ENCODE results near the gene LRRC36.

Gene LRRC36

DNA sequence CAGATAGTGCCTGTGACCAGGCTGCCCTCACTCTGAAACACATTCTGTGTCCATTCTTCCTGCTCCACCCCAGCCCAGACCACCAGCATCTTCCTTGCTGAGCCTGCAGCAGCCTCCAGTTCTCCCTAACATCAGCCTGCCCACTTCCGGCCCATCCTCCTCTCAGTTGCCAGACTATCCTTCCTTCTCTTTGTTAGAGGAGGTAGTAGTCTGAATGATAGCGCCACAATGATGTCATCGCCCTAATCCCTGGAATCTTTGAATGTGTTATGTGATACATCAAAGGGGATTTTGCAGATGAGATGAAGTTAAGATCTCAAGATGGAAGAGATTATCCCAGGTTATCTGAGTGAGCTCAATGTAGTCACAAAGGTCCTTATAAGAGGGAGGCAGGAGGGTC is 92.9 kb downstream of the LRRC36 start:
- no peak overlapping the region for H3K4me3 ChIP-seq (ENCODE audit: low read depth, low read length)
- TF ChIP-seq, protein P1, sequence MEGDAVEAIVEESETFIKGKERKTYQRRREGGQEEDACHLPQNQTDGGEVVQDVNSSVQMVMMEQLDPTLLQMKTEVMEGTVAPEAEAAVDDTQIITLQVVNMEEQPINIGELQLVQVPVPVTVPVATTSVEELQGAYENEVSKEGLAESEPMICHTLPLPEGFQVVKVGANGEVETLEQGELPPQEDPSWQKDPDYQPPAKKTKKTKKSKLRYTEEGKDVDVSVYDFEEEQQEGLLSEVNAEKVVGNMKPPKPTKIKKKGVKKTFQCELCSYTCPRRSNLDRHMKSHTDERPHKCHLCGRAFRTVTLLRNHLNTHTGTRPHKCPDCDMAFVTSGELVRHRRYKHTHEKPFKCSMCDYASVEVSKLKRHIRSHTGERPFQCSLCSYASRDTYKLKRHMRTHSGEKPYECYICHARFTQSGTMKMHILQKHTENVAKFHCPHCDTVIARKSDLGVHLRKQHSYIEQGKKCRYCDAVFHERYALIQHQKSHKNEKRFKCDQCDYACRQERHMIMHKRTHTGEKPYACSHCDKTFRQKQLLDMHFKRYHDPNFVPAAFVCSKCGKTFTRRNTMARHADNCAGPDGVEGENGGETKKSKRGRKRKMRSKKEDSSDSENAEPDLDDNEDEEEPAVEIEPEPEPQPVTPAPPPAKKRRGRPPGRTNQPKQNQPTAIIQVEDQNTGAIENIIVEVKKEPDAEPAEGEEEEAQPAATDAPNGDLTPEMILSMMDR (IDR thresholded peaks at IDR 0.05; ENCODE audit: low read depth, low read length, missing control alignments), result no peak
- DNase-seq (ENCODE audit: low read depth), result no peak

DNA sequence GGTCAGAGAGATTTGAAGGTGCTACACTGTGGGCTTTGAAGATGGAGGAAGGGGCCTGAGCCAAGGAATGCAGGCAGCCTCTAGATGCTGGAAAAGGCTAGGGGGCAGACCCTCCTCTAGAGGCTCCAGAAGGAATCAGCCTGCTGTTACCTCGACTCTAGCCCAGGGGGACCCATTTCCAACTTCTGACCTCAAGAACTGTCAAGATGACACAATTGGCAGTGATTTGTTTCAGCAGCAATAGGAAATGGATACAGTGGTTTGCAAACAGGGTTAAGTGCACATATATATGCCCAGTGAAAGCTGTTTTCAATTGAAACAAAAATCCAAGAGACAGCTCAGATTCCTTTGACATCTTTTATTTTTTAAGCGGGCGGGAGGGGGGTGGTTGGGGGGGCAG is 93.3 kb downstream of the LRRC36 start:
- TF ChIP-seq, protein P1 (IDR thresholded peaks at IDR 0.05; ENCODE audit: low read depth, low read length, missing control alignments), result no peak
- DNase-seq (ENCODE audit: low read depth), result no peak
- no peak overlapping the region for H3K4me3 ChIP-seq (ENCODE audit: low read depth, low read length)

DNA sequence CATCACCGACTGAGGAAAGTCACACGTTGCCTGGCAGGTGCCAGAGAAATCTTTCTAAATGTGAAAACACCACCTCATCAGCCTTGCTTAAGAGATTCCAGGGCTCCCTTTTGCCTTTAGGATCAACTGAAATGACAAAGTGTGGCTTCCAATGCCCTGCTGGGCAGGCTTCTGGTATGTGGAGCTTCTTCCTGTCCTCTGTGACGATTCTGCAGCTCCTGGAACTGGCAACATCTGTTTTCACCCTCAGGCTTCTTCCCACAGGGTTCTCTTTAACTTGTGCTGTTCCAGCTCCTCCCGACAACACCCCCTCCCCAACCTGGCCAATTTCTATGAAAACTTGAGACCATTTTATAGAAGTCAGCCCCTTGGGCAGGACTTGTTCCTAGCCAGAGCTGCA is 94.4 kb downstream of the LRRC36 start:
- TF ChIP-seq, protein P1 (IDR thresholded peaks at IDR 0.05; ENCODE audit: low read depth, low read length, missing control alignments), result no peak
- no peak overlapping the region for H3K4me3 ChIP-seq (ENCODE audit: low read depth, low read length)

DNA sequence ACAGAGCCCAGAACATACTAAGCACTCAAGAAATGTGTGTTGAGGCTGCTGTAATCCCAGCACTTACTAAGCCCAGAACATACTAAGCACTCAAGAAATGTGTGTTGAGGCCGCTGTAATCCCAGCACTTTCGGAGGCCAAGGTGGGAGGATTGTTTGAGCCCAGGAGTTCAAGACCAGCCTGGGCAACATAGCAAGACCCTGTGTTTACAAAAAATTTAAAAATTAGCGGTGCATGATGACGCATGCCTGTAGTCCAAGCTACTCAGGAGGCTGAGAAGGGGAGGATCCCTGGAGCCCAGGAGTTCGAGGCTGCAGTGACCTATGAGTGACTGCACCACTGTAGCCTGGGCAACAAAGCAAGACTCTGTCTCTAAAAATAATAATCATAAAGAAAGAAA is 96.4 kb downstream of the LRRC36 start:
- no peak for DNase-seq (ENCODE audit: low read depth)
- TF ChIP-seq, protein P1 (IDR thresholded peaks at IDR 0.05; ENCODE audit: low read depth, low read length, missing control alignments), result no peak

More for the DNA sequence above, 94.4 kb downstream of the LRRC36 start:
- DNase-seq (ENCODE audit: low read depth), result no peak

DNA sequence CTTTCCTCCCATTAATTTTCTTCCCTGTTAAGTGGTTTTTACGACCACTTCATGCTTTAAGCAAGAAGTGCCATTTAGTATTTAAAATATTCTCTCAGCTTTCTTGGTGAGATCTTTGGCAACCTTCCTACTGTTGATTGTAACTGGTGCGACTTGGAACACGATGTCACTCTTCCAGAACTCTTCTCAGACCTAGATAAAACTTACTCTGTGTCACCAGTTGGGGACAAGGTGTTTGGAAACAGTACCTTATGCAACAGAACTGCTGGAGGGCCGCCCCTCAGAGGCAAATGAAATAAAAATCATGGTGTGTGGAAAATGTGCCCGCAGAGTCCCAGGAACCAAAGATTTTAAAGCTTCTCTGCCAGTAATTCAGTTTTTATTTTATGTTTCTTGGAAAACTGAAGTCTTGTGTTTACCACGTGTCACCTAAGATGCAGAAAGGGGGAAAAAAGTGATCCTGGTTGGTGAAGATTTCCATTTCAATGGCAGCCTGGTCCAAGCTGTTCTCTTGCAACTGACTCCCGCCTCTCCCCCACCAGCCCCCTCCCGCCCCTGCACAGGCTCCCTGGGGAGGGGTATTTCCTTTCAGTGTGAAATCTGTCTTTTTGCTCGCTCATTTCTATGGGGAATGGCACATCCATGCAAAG is 97.1 kb downstream of the LRRC36 start:
- DNase-seq (ENCODE audit: low read depth), result no peak
- TF ChIP-seq, protein P1 (IDR thresholded peaks at IDR 0.05; ENCODE audit: low read depth, low read length, missing control alignments), result no peak
- H3K4me3 ChIP-seq (ENCODE audit: low read depth, low read length), result no peak overlapping the region

More for the DNA sequence above, 96.4 kb downstream of the LRRC36 start:
- no peak overlapping the region for H3K4me3 ChIP-seq (ENCODE audit: low read depth, low read length)

DNA sequence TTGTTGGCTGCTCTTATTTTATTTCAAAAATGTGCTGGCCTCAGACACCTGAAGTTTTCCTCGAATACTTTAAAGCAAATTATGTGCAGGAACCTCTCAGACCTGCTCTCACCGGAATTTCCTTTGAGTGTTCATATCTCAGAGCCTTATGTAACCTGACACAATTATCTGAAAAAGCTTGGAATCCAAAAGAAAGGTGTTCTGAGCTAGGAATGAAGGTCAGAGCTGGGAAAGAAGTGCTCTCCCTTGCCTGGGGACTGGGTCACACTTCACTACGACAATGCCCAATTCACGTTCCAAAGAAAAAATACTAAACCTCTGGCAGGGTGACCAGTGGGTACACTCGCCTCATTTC is 97.6 kb downstream of the LRRC36 start:
- TF ChIP-seq, protein P1 (IDR thresholded peaks at IDR 0.05; ENCODE audit: low read depth, low read length, missing control alignments), result no peak
- H3K4me3 ChIP-seq (ENCODE audit: low read depth, low read length), result no peak overlapping the region
- DNase-seq (ENCODE audit: low read depth), result no peak

DNA sequence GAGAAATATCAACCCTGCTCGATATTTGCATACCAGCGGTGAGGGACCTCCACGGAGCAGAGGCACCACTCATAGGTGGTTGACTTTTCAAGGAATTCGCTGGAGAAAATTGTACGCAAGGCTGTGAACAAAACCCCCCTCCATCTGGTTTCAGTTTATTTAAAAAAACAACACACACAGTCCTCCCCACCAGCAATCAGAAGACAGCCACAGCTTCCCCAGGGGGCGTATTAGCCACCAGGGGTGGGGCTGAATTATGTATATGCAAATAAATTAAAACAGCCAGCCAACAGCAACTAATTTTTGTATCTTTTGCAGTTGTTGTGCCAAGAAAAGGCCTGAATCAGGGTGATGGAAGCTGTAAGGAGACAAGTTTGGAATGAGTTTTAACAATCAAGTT is 98.4 kb downstream of the LRRC36 start:
- H3K4me3 ChIP-seq (ENCODE audit: low read depth, low read length), result no peak overlapping the region
- no peak for DNase-seq (ENCODE audit: low read depth)
- TF ChIP-seq, protein P1 (IDR thresholded peaks at IDR 0.05; ENCODE audit: low read depth, low read length, missing control alignments), result no peak
